Testis (tissue), 2 donors: ENCODE measurements around the gene MRNIP.

Experiments used
- CTCF ChIP-seq, 3 experiments: fragments of 450-650 bp in 2 of 3; fragments of 200-600 bp in 1 of 3; sonication (generic) in 1 of 3; IDR thresholded peaks; one replicate each; pipeline ENCODE4 v1.5.1; 2016 to 2019; ENCODE audit warnings: antibody characterized with exemption in 3 of 3, mild to moderate bottlenecking in 2 of 3, moderate library complexity in 1 of 3
- POLR2A ChIP-seq: fragments of 450-650 bp; IDR thresholded peaks from one replicate; pipeline ENCODE4 v1.6.1; 2017; ENCODE audit warnings: antibody characterized with exemption, mild to moderate bottlenecking, moderate library complexity

DNA sequence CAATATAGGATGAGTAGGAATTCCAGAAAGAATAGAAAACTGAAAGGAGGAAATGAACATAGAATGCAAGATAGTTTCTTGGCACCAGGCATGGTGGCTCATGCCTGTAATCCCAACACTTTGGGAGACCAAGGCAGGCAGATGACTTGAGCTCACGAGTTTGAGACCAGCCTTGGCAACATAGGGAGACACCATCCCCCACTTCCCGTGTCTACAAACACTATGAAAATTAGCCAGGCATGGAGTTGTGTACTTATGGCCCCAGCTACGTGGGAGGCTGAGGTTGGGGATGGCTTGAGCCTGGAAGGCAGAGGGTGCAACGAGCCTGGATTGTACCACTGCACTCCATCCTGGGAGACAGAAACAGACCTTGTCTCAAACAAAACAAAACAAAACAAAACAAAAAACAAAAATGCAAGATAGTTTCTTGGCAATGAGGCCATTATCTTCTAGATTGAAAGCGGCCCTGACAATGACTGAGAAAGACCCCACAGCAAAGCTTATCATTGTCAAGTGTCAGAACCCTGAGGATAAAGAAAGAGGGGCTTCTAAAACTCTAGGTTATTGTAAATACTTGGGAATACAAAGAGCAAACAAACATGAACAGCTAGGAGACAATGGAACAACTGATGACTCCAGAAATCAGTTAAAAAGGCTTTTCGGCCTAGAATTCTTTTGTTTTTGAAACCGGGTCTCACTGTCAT, 28.7 kb downstream of the MRNIP start:
- no peak for TF ChIP-seq CTCF (IDR thresholded peaks at IDR 0.05)
- no peak for TF ChIP-seq POLR2A
